Astrocyte of the hippocampus (primary cell): Measurements from ENCODE around the gene RNF19B.
"Not testable (repeated sequence)": the region's sequence is repeated elsewhere in the genome, so short reads cannot be mapped to it uniquely, and the experiment has no call there.

Source experiments
- DNase-seq: peaks from one replicate; pipeline ENCODE4 v3.0.0; 2011; ENCODE audit warnings: low read depth, low spot score

RNF19B gene

DNA sequence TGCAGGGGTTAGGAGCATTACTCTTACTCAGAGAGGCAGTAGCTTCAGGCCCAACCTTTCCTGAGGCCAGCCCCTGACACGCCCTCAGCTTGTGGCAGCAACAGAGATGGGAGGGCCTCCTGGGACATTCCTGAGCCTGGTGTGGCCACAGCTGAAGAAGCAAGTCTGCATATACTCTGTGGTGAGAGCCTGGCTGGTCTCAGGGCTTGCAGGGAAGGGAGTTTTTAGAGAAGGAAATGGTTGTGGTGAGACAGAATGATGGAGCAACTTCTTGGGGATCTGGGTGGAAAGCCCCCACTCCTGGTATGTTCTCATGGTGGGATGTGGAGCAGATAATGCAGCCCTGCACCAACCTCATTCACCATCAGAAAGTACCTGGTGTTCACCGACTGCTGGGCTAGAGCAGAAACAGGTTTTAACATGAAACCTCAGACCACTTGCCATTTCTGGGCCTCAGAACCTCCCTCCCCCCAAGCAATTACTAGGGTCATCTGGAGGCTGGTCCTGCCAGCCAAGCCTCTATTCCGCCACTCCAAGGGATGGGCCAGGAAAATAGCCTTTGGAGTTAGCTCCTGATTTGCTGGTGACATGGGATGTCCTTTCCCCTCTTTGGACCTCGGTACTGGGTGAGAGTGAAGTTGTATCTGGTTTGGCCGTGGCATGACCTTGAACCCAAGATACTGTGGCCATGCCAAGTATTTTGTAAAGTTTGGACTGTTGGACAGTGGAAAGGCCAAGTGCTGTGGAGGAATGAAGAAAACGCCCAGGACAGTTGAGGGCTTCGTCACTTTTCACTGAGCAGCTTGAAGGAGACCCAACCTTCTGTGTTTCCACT is 28.1 kb upstream of the RNF19B start:
- DNase-seq, result peak; percentile 97

DNA sequence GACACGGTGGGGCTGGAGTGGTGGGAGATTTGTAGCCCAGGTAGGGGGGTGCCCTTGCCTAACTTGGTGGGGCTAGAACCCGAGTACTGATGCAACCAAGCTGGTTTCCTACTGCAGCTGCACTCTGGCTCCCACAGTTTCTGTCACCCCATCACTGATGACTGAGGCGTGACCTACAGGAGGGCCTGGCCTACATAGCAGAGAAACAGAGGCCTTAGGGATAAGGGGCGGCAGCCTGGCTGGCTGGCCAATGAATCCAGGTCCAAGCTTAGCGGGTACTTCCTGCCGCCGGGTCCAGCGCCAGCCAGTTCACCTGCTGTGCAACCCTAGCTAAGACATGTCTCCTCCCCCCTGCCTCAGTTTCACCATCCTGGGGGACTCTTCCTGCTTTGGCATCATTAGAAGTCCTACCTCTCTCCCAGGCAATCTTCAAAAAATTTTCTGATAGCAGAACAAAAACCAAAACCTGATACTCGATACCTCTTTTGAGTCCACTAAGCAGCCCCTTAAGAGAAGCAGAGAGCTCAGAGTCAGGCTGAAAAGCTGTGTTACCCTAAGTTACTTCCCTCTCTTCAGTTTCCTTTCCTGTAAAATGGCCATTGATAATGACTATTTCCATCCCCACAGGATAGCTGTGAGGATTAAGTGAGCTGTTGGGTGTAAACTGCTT is 27.3 kb upstream of the RNF19B start:
- DNase-seq, result no peak

DNA sequence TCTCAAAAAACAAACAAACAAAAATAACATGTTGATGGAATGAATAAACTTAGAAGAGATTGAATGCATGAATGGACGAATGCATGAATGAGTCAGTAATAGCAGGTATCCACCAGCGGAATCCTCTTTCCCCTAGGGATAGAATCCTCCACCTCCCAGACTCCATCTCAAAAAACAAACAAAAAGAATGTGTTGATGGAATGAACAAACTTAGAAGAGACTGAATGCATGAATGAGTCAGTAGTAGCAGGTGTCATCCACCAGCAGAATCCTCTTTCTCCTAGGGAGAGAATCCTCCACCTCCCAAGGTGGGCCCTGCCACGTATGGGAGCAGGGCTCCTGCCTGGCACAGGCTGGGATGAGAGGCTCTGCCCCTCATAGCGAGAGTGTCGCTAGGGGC is 26.8 kb upstream of the RNF19B start:
- no peak for DNase-seq

DNA sequence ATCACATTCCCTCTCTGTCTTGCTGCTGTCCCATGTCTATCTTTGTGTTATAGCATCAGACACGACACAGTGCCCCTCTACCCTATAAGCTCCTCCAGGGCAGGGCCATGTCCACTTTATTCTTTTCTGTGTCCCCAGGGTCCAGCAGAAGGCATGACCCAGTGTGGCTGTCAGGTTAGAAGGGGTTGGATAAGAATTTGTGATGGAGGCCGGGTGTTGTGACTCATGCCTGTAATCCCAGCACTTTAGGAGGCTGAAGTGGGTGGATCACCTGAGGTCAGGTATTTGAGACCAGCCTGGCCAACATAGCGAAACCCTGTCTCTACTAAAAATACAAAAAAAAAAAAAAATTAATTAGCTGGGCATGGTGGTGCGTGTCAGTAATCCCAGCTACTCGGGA is 26.3 kb upstream of the RNF19B start:
- no peak for DNase-seq

DNA sequence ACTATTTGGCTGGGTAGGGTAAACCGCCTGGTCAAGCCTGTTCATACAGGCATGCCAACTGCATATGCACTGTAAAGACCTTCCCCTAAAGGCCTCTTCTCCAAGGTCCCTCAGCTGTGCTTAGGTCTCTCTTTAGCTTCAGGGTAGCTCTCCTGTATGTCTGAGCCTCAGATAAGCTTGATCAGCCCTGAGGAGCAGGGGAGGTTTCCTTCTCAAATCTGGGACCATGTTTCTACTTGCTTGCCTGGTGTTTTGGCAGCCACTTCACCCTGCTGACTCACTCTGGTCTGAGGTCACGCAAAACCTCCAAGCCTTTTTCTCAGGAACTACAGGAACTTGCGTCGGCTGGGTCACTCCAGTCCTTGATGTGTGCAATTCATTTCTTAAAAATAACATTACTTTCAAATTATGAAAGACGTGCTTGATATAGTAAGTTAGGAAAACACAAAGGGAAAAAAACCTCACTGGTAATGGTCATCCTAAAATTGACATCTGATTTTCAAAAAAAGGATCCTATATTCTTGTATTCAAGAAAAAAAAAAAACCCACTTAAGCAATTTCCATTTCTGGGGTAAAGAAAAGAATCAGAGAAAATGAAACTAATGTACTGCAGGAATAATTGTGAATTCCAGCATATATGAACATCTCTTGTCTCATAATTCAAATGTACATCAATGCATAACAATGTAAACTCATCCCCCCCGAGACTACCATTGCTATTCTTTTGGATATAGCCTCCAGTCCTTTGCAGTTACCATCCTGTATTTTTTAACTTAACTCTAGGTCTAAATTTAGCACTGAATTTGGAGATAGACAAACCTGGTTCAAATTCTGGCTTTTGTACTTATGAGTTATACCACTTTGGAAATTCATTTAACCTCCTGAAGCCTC is 24.8 kb upstream of the RNF19B start:
- DNase-seq, result peak; percentile 96

DNA sequence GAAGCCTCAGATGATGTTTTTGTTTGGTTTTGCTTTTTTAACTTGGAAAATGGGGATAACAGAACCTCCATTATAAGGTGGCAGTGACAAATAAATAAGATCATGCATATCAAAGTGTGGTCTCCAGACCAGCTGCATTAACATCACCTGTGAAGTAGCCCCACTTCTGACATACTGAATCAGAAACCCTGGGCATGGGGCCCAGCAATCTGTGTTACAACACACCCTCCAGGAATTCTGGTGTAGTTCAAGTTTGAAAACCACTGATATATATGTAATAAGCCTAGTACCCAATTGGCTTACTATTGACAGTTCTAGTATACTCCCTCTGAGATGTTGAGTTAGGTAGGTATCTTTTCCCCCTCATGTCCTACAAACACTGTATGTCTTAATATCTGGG is 24.1 kb upstream of the RNF19B start:
- peak; percentile 90 for DNase-seq

DNA sequence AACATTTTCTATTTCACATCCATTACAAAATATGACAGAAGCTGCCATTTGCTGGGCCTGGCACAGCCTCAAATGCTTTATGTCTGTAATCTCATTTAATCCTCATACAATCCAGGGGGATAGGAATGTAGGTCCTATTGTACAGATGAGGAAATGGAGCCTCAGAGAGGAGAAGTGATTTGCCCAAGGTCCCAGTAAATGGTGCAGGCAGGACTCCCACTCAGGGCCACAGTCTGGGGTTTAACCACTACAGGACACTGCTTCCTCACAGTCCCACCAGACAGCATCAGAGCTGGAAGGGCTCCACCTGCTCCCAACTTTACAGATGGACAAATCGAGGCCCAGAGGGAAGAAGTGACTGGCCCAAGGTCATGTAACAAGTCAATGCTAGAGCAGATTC is 20.6 kb upstream of the RNF19B start:
- DNase-seq, result no peak

DNA sequence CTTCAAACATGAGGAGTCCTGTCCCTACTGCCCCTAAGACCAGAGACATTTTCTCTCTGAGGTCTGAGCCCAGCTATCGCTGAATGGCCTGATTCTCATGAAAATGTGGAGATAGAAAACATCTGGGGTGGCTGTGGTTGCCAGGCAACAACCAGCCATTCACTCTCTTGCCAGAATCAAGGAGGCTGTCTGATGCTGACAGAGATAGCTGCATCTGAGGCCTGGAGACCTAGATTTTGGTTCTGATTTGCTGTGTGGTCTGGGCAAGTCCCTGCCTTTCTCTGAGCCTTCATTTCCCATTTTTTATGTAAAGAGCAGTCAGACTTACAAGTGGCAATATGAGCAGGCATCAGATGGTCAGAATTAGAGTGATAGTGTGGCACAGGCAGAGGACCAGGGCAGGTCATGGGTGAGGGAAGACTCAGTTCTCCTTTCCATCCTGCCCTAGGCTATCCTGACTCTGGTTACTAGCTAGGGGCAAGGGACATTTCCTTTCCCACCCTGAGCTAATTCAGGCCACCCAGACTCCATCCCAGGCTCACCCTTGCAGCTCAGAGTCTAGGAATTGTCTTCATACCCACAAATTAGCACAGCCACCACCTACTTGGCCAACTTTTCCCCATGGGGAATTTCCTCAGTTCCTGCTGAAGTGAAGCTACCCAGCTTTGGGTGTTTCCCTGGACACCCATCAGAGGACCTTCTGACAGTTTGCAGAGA is 20.0 kb upstream of the RNF19B start:
- no peak for DNase-seq

DNA sequence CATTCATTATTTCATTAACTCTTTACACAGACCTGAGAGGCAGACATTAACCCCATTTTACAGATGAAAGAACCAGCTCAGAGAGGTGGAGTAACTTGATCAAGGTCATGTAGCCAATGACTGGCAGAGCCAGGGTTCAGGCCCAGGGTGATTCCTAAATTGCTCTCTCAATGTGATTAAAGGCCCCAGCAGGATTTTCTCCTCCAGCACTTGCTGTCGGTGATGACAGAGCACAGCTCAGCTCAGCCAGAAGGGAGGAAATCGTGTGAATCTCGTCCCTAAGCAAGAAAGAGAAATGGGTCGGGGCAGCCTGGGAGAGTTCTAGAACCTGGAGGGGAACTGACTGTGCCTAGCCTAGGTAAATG is 19.5 kb upstream of the RNF19B start:
- DNase-seq, result no peak

DNA sequence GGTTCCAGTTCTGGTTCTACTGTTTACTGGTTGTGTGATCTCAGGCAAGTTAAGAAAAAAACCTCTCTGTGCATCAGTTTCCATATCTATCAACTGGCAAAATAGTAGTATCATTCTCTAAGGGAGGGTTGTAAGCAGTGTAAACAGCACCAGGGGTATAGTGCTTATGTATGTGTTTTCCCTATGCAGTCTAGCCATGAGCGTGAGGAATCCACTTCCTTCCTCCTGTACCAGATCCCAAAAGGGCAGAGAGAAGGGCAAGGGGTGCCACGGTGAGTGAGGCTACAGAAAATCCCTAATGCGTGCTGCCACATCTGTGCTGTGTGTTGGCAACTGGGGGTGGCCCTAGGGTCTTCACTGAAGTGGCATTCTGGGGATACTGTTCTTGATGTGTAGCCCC is 18.4 kb upstream of the RNF19B start:
- no peak for DNase-seq

DNA sequence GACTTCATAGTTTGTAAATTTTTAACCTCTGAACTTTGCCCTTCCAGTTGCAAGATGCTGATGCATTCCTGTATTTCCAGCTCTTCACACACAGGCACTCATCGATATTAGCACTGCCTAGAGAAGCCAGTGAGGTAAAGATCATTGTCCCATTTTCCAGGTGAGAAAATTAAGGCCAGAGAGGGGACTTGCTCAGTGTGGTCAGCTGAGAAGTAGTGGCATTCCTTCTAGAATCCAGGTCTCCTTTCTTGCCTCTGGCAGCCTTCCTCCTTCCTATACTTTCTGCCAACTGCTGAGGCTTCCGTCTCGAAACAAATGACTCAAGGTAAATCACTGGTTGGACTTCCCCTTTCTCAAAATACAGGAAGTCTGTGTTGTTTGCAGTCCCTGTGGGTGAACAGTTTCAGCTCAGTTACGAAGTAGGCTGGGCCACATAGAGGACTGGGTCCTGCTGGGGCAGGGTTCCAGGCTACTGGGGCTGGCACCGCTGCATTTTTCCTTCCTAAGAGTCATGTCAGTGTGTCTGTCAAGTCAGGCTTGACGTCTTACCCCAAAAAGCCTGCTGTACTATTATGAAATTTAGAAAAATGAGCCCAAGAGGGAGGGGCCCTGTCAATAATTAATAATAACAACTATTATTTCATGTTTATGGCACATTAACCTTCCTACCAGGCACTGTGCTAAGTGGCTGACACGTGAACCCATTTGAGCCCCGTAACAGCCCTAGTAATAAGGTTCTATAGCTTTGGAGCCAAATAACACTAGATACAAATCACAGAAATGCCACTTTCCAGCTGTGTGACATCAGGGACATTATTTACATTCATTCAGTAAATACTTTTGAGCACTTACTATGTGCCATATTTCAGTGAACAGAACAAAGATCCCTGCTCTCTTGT is 16.6 kb upstream of the RNF19B start:
- peak; percentile 87 for DNase-seq

DNA sequence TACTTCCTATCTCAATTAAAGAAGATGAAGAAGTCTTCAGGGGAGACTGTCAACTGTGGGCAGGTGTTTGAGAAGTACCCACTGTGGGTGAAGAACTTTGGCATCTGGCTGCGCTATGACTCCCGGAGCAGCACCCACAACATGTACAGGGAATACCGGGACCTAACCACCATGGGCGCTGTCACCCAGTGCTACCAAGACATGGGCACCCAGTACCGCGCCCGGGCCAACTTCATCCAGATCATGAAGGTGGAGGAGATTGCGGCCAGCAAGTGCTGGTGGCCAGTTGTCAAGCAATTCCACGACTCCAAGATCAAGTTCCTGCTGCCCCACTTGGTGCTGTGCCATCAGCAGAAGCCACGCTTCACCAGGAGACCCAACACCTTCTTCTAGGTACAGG is 15.5 kb upstream of the RNF19B start:
- DNase-seq, result no peak

DNA sequence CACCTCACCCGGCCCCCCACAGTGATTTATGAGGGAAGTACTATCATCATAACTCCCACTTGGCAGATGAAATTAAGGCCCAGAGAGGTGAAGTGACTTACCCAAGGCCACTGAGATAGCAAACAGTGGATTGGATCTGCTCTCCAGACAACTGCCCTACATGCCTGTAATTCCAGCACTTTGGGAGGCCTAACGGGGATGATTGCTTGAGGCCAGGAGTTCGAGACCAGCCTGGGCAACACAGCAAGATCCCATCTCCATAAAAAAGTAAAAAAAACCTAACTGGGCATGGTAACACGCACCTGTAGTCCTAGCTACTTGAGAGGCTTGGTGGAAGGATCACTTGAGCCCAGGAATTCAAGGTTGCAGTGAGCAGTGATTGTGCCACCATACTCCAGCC is 14.2 kb upstream of the RNF19B start:
- no peak for DNase-seq

DNA sequence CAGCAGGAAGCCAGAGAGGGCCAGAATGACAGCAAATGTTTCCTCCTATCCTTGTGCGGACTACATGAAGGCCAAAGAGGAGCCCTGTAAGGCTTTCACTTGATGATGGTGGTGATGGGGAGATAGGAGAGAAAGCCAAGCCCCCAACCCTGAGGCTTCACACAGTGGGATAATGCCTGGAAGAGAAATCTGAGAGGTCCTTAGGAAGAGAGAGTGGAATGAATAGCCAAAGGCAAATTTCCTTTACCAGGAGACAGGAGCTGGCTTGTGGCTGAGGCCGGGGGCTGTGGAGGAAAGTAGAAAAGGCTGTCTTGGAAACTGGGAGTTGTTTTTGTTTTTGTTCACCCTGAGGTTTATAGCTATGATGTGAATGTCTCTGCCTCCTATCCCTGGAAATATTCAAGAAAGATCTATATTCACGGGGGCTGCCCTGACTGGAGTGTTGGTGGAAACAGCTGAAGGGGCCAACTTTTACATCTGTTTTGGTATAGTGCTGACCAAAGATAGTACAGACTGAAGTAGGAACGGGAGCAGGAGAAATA is 13.0 kb upstream of the RNF19B start:
- DNase-seq, result peak; percentile 55

DNA sequence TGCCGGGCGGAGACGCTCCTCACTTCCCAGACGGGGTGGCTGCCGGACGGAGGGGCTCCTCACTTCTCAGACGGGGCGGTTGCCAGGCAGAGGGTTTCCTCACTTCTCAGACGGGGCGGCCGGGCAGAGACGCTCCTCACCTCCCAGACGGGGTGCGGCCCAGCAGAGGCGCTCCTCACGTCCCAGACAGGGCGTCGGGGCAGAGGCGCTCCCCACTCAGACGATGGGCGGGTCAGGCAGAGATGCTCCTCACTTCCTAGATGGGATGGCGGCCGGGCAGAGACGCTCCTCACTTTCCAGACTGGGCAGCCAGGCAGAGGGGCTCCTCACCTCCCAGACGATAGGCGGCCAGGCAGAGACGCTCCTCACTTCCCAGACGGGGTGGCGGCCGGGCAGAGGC is 10.4 kb upstream of the RNF19B start:
- not testable (repeated sequence) for DNase-seq

DNA sequence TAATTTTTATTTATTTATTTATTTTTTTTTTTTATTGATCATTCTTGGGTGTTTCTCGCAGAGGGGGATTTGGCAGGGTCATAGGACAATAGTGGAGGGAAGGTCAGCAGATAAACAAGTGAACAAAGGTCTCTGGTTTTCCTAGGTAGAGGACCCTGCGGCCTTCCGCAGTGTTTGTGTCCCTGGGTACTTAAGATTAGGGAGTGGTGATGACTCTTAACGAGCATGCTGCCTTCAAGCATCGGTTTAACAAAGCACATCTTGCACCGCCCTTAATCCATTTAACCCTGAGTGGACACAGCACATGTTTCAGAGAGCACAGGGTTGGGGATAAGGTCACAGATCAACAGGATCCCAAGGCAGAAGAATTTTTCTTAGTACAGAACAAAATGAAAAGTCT is 8.8 kb upstream of the RNF19B start:
- not testable (repeated sequence) for DNase-seq

DNA sequence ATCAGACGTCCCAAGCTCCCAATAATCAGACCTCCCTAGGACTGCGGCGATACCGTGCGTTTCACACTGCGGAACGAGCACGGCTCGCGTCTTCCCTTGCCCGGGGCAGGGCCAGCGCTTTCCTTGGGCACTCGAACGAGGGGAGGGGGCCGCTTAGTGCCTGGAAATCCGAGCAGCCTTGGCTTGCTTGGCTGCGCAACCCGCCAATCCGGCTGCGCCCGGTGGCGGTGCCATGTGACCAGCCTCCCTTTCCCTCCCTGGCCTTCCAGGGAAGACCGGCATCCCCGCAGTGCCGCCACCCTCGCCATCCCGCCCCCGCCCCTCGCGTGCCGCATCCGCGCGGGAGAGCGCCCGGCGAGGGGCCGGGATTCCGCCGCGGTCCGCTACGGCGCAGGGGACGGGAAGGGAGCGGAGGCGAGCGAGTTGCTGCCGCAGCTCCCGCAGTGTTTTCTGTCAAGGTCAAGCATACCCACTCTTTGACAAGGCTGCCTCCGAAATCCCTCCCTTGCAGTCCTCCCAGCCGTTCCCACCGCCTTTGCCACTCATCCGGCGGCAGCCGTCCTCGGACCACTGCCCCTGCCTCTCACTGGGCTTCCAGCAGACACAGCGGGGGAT is 8.3 kb upstream of the RNF19B start:
- DNase-seq, result peak; percentile 85

DNA sequence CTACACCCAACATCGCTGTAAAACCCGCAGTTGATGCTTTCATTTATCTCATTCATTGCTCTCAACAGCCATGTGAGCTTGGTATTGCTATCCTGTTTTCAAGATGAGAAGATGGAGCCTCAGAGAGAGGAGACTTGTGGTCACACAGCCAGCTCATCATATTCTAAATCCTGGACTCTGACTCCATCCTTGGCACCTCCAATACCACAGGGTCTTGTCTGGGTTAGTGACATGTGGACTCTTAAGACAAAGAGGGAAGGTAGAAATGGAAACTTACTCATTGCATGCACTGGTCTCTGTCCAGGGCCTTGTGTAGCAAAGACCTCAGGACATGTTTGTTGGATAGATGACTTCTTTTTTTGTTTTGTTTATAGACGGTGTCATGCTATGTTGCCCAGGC is 7.0 kb upstream of the RNF19B start:
- no peak for DNase-seq

DNA sequence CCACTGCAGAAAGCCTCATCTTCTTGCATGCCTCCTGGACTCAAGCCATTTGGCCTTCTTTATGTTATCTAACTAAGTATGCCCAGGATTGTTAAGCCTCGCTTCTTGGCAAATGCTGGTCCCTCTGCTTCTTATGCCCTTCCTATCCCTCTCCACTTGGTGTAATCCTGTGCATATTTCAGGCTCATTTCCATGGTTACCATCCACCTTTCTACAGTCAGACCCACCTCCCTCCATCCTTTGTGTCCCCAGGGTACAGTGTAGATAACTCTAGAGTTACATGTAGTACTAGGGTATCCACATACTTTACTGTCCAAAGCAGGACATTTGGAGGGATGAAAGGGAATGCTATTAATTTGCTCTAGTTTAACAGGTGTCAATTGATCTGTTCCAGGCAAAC is 6.5 kb upstream of the RNF19B start:
- no peak for DNase-seq

DNA sequence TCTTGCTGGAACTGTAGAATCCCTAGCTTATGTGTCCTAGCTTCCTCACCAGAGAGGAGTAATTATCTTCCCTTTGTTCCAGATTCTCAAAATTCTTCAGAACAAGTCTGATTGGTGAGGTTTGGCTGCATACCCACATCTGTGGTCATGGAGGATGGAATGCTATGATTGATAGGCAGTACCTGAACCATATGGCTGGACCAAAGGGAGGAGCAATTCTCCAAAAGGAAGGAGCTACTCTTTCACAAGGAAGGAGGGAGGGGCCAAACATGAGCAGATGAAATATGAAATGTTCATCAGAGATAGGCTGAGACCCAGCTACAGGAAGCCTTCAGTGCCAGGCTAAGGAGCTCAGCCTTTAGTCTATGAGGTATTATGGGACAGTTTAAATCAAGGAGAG is 5.0 kb upstream of the RNF19B start:
- peak; percentile 39 for DNase-seq
